ENCODE data around the gene PDXK.

Gene PDXK

DNA sequence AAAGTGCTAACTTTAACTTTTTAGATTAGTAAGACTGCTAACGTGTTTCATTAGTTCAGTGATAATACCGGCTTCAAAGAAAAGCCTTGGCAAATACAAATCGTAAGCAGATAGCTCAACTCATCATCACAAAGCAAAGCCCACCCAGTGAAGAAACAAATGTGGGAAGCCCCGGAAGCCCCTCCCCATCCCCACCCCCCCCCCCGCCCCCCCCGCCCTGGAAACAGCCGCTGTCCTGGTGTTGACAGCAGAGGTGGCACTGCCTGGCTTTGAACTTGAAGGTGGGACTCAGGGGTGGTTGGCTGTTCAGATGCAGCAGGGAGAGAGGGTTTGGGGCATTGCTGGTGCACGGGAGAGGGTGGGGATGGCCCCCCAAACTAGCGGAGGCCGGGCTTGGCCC lies 14.1 kb downstream of the PDXK start:
- in situ Hi-C loops (cut with HindIII; ENCODE audit: low pct_unique_long_range_greater_than_20kb, low sequenced_read_pairs) = no loop called here
- DNase-seq (ENCODE audit: low read depth in 1 of 2, low spot score in 1 of 2) = no peak

DNA sequence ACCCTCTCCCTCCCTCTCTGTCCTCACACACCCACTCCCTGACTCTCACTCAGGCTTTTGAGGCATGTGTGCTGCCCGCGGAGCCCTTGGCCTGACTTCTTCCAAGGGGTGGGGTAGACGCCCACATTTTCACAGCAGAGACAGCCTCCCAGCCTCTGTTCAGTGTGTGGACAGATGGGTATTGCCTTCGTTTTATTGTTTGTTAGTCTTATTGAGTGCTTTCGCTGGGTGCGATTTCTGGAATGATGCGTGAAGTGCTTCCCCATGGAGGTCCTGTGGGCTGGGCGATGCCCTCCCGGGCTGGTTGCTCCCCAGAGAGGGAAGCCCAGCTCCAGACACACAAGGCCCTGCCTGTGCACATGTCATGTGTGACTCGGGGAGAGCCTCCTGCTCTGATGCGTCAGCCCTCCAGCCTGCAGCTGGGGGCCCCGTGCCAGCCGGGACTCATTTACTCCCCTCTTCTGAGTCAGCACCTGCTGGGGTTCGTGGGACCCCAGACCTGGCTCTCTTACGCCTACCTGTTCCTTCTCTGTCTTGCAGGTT lies 14.7 kb downstream of the PDXK start:
- no peak for DNase-seq (ENCODE audit: low read depth in 1 of 2, low spot score in 1 of 2)
- TF ChIP-seq JUND (IDR thresholded peaks at IDR 0.05; ENCODE audit: low read depth) = no peak
- in situ Hi-C loops (cut with HindIII; ENCODE audit: low pct_unique_long_range_greater_than_20kb, low sequenced_read_pairs) = no loop called here

More for the DNA sequence above, 14.1 kb downstream of the PDXK start:
- TF ChIP-seq JUND (IDR thresholded peaks at IDR 0.05; ENCODE audit: low read depth) = no peak

DNA sequence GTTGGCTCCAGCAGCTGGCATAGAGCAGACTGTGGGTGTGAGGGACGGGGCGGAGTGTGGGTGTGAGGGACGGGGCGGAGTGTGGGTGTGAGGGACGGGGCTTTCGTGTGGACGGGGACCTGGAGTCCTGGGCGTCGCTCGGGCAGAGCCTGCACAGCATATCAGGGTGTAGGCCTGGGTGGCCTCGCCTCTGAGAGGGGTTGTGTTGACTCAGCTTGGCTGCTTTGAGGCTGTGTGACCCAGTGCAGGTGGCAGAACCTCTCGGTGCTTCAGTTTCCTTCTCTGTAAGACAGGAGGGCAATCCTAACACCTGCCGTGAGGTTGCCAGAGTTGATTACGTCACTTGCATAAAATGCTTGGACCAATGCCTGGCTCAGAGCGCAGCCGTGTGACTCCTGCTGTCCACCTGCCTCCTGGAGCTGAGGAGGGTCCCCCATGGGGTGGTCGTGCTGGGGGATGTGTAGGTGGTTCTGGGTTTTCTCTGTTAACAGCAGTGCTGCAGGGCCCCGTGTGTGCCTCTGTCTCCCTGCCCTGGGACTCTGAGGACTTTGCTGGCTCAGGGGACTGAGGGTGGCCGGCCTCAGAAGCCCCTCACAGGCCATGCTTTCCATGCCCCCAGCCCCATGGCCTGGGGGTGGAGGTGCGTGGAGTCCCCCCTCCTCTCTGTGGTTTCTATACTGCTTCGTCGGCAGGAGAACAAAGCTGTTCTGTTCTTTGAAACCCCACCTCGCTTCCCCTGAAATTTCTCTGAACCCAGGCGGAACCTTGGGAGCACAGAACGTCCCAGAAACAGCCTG lies 15.4 kb downstream of the PDXK start:
- in situ Hi-C loops (cut with HindIII; ENCODE audit: low pct_unique_long_range_greater_than_20kb, low sequenced_read_pairs) = no loop called here
- DNase-seq (ENCODE audit: low read depth in 1 of 2, low spot score in 1 of 2) = peak; percentile 49 to 62
- no peak for TF ChIP-seq JUND (IDR thresholded peaks at IDR 0.05; ENCODE audit: low read depth)

DNA sequence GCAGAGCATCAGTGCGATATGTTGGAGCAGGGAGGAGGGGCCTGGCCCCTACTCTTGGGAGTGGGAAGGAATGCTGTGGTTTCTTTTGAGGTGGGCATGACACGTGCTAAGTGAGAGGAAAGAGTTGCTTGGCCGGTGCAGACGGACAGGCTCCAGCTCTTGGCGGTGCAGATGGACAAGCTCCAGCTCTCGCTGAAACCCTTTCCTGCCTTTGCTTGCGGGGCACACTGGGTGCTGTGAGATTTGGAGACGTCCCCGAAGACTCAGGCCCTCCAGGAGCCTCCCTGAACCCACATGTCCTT lies 15.9 kb downstream of the PDXK start:
- no peak for TF ChIP-seq JUND (IDR thresholded peaks at IDR 0.05; ENCODE audit: low read depth)
- no peak for DNase-seq (ENCODE audit: low read depth in 1 of 2, low spot score in 1 of 2)
- in situ Hi-C loops (cut with HindIII; ENCODE audit: low pct_unique_long_range_greater_than_20kb, low sequenced_read_pairs) = no loop called here

DNA sequence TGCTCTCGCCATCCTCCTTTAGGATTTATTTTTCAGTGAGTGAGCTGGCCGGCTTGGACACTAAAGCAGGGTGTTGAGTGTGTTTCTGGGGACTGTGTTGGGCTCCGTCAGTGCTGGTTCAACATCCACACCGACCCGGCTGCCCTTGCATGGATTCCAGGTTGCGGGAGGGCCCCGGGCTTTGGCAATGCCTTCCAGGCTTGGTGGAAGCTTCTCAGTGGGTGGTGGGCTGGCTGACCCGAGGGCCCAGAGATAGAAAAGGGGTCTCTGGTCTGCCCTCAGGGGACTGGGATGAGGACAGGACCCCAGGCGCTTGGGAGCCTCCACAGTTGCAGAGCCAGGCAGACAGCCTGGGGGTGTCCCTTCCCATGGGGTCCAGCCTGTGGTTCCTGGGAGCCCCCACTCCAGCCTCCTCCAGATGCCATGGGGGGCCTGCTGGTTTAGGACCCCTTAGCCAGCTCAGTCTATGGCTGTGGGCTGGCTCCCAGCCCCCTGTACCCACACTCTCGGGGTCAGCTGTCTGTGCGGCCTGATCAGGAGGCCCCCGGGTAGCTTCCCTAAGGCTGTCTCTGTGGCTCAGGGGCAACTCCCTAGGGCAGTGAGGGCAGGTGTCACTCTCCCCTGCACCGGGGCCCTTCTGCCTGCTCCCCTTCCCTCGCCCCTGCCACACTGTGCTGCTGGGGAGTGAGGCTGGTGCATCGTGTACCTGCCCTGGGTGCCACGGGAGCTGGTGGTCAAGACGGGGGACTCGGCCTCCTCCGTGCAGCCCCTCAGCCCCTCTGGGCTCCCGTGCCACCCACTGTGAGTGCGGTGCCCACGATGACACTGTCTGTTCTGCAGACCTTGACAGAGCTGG lies 16.5 kb downstream of the PDXK start:
- in situ Hi-C loops (cut with HindIII; ENCODE audit: low pct_unique_long_range_greater_than_20kb, low sequenced_read_pairs) = no loop called here
- no peak for DNase-seq (ENCODE audit: low read depth in 1 of 2, low spot score in 1 of 2)
- no peak for TF ChIP-seq JUND (IDR thresholded peaks at IDR 0.05; ENCODE audit: low read depth)

DNA sequence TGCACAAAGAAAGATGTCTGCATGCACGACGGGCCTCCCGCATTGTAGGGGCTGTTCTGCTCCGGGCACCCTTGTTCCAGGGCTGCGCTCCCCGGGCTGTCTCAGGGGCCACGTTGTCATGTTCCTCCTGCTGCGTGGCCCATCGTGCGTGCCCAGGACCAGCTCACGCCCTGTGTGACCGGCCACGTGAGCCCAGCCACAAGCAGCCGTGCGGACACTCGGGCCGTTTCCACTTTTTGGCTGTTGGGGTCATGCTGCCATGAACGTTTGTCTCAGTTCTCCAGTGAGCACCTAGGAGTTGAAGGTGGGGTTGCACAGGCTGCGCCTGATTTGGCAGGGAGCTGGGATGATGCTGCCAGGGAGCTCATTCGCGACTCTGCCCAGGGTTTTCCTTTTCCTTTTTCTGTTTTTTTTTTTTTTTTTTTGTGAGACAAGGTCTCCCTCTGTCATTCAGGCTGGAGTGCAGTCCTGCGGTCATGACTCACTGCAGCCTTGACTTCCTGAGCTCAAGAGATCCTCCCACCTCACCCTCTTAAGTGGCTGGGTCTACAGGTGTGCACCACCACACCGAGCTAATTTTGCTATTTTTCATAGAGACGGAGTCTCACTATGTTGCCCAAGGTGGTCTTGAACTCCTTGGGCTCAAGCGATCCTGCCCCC lies 17.4 kb downstream of the PDXK start:
- in situ Hi-C loops (cut with HindIII; ENCODE audit: low pct_unique_long_range_greater_than_20kb, low sequenced_read_pairs) = no loop called here
- no peak for DNase-seq (ENCODE audit: low read depth in 1 of 2, low spot score in 1 of 2)
- no peak for TF ChIP-seq JUND (IDR thresholded peaks at IDR 0.05; ENCODE audit: low read depth)

DNA sequence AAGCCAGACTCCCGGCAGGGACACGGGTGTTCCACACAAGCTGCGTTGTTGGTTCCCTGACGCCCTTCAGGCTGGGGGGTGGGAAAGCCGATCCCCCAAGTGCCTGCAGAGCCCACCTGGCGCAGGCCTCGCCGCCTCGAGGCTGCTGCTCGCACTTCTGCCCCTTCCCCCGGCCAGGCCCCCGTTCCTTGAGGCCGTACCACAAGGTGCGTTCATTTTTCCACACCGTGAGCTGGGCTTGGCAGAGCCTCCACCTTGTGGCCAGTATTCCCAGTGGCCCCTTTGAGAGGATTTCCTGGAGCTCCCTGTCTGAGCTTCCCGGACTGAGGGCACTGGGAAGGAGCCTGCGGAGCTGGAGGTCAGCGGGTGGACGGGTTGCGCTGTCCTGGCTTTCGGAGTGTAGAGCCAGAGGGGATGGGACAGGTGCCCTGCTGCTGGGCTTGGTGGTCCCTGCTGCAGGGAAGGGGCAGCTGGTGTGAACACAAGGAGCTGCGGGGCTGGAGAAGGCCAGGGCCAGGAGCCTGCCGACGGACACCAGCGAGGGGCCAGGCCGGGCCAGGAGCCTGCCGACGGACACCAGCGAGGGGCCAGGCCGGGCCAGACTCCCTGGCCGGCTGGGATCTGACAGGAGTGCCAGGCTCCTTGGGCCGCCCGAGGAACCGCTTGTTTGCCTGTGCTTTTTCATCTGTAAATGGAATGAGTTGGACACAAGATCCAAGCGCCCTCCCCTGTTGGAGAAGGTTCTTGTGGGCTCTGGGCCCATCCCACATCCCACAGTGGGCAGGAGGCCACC lies 18.4 kb downstream of the PDXK start:
- DNase-seq (ENCODE audit: low read depth in 1 of 2, low spot score in 1 of 2) = no peak
- TF ChIP-seq JUND (IDR thresholded peaks at IDR 0.05; ENCODE audit: low read depth) = no peak
- in situ Hi-C loops (cut with HindIII; ENCODE audit: low pct_unique_long_range_greater_than_20kb, low sequenced_read_pairs) = no loop called here

DNA sequence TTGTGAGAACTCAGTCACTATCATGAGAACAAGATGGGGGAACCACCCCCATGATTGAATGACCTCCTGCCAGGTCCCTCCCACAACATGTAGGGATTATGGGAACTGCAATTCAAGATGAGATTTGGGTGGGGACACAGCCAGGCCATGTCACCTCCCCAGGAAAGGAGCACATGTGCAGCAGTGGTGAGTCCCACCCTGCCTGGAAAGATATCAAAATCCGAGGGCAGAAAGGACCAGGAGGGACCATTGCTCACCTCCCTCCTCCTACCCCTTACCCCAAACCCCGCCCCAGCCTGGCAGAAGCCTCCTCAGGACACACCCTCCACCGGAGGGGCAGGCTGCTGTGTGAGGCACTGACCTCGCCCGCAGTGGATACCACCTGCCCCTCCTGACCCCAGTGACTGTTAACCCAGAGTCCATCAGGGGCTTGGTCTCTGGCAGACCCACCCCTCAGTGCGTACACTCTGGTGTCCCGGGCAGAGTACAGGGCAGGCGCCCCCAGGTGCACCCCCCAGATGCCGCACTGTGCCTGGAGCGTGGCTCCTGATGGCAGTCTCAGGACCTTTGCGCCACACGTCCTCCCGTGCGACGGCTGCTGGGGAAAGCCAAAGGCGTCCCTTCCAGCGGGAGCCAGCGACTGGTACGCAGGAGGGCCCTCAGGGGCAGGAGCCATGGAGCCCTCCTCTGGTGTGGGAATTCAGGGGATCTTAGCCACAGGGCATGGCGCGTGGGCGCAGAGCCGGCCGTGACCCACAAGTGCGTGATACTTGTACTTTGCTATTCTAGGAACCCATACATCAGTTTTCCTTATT lies 20.9 kb downstream of the PDXK start:
- in situ Hi-C loops (cut with HindIII; ENCODE audit: low pct_unique_long_range_greater_than_20kb, low sequenced_read_pairs) = no loop called here
- no peak for TF ChIP-seq JUND (IDR thresholded peaks at IDR 0.05; ENCODE audit: low read depth)
- DNase-seq (ENCODE audit: low read depth in 1 of 2, low spot score in 1 of 2) = no peak

DNA sequence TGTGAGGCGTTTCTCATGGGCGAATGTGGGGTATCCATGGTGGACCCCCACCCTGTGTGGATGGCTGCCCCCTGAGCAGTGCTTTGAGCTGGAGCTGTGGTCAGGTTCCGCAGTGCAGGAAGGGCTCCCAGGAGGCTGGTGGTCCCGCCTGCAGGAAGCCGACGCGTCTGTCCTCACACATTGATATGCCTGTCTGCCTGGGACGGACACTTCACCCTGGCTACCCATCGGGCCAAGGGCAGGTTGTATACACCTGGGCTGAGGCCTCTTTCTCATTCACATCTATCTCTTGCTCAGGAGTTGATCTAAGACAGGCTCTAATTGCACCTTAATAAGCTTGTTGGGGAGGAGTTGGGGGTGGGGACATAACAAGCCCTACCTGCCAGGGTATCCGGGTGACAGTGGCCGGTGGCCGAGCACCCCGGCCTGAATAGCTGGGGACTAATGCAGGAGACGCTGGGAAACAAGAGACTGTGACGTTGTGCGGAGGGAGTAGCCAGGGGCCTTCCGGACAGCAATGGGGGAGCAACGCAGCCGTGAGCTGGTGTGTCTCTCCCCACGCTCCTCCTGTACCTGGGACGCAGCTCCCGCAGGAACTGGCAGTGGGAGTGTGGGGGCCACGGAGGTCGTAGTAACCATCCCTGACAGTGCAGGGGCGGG lies 21.7 kb downstream of the PDXK start:
- peak; percentile 74 to 85 for DNase-seq (ENCODE audit: low read depth in 1 of 2, low spot score in 1 of 2)
- no peak for TF ChIP-seq JUND (IDR thresholded peaks at IDR 0.05; ENCODE audit: low read depth)
- in situ Hi-C loops (cut with HindIII; ENCODE audit: low pct_unique_long_range_greater_than_20kb, low sequenced_read_pairs) = no loop called here

DNA sequence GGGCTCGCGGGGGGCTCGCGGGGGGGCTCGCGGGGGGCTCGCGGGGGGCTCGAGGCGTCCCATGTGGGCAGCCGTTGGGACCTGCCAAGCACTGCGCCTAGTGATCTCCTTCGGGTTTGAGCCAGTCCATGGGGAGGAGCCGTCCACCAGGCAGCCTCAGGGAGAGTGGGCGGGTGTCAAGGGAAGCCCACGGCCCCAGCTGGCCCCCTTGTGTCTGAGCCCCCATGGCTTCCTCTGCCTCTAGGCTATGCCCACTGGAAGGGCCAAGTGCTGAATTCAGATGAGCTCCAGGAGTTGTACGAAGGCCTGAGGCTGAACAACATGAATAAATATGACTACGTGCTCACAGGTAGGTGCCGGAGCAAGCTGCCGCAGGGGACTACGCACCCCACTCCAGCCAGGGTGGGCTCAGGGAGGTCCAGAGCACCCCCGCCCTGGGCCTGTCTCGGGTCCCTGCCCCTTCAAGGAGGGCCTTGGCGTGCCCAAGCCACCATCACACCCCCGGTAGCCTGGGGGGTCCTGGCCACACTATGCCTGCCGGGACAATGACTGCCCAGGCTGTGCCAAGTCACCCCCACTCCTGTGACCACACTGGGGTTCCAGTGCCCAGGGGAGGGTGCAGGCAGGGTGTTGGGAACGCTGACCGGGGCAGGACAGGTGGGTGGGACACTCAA lies 22.6 kb downstream of the PDXK start:
- DNase-seq (ENCODE audit: low read depth in 1 of 2, low spot score in 1 of 2) = no peak
- no peak for TF ChIP-seq JUND (IDR thresholded peaks at IDR 0.05; ENCODE audit: low read depth)

More for the DNA sequence above, 22.6 kb downstream of the PDXK start:
- in situ Hi-C loops (cut with HindIII; ENCODE audit: low pct_unique_long_range_greater_than_20kb, low sequenced_read_pairs) = no loop called here

Data from T47D (cell line).